Activated CD8-positive, alpha-beta memory T cell treated with anti-CD3 and anti-CD28 coated beads for 48 hours (primary cell): ENCODE measurements around the gene WDR48.

ENCODE experiments used
- DNase-seq, 3 experiments: peaks; one replicate each; pipeline ENCODE4 v3.0.0-alpha.2; 2020; ENCODE audit warnings: low read depth in 2 of 3, low spot score in 2 of 3

Gene WDR48

DNA sequence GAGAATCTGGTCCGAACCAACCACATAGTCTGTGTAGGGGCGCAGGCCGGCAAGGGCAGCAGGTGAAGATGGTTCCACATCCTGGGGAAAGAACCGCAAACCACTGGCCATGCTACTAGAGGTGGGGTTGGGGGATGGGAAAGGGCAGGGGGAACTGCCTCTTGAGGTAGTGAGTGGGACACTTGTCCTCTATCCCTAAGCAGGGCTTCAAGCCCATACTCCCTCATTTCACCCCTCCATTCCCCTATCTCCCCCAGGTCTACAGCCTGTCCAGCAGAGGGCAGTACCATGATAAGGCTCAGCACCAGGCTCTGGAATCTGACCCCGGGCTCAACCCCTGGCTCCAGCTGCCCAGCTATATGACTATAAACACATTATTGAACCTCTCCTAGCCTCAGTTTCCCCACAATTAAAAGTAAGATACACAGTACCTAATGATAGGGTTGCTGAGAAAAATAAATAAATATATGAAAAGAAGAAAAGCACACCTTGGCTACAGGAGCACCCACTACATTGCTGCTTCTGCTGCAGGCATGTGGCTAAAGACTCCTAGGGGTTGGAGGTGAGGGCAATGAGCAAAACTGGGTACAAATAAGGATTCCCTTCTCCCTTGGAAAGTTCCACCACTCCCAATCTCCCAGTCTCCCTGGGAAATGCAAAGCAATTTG lies 49.3 kb downstream of the WDR48 start:
- no peak for DNase-seq

DNA sequence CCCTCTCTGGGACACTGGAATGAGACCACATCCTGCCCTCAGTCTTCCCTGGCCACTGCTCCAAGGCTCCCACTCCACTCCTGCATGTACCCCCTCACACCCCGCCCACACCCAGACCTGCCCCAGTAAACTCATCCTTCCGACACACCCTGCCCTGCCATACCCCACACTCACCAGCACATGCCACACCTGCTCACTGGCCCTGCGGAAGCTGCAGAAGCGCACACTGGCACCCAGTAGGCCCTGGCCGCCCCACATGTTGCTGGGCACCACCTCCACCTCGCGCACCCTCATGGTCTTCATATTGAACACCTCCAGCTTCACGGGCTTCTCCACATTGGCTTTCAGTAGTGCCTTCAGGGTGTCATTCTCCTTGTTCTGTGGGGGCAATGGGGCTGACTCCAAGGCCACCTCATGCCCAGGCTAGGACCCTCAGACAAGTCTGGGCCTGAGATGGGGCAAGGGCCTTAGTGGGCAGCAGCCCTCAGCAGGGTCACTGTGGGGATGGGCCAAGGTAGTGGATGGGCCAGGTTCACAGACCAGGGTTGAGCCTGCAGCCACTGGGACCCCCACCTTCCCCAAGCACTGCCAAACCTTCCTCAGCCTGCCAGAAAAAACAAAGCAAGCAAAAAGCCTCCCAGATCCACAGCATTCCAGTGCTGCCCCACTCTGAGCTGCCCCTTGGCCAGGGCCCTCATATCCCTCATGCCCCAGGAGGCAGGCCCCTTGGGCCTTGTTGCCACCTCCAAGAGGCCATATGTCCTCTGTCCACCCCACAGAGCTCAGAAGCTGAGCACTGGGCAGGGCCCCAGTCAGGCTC lies 50.9 kb downstream of the WDR48 start:
- no peak for DNase-seq

DNA sequence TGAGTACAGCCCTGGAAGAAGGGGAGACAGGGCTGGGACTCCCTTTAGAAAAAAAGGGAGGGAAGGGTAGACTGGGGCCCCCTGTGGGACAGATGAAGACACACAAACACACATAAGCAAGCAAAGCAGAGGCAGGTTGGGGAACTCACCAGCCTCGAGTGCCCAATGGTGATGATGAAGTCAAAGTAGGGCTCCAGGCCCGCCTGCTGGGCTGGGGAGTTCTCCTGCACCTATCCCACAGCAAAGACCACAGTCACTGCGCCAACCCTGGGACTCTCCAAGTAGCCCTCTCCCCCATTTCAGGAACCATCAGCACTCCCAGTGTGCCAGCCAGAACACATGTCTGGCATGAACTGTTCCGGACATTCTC lies 51.5 kb downstream of the WDR48 start:
- no peak for DNase-seq

GRCh38 chr3:39103791-39104552 lies 52.2 kb downstream of the WDR48 start:
- DNase-seq, result no peak

DNA sequence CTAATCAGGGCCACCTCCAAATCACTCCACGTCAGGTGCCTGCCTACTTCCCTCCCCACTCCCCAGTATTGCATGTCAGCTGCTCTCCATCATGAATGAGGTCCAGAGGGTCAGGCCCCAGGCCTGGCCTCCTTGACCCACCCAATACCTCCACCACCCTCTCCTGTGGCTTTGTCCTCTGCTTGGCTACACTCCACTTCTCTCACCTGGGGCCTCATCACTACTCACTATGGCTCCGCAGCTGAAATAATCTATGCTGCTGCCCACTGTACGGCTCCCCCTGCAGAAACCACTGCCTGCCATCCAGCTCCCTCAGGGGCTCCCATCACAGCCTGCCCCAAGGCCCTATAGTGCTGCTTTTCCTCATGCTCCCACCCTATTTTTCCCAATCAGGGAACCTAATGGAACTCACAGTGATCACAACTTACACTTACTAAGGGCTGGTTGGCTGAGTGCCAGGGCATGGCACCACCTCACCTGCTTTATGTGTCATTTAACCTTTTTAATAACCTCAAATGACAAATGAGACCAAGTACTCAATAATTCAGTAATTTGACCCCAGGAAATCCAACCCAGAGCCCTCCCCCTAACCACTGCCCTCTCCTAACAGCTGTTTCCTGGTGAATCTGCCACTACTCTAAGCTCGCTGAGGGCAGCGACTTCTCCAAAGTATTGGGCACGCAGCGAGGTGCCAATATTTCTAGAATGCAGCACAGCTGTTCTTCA lies 53.3 kb downstream of the WDR48 start:
- no peak for DNase-seq

- no peak for DNase-seq
These were observed 53.9 kb downstream of the WDR48 start for GRCh38 chr3:39105687-39106063.

DNA sequence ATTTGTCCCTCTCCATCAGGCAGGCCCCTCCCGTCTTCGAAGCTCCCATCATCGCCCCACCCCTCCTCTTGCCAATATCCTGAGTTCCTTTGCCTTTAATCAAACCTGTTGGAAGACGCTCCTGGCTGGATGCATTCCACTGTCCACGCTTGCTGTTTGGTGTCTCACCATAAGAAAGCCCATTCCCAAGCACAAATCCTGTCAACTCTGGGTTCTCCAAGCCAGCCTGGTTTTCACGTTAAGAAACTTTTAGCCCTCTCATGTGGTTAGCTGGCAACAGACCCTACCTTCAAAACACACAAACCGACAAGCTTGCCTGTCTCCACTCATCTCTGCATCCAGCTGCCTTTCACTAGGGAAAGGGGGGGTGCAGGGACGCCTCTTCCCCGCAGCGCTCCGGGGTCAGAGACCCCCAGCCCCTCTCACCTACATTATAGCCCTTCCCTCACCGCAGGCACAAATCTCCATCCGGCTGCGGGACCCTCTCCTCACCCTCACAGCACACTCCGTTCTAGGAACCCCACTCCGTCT lies 54.5 kb downstream of the WDR48 start:
- no peak for DNase-seq

DNA sequence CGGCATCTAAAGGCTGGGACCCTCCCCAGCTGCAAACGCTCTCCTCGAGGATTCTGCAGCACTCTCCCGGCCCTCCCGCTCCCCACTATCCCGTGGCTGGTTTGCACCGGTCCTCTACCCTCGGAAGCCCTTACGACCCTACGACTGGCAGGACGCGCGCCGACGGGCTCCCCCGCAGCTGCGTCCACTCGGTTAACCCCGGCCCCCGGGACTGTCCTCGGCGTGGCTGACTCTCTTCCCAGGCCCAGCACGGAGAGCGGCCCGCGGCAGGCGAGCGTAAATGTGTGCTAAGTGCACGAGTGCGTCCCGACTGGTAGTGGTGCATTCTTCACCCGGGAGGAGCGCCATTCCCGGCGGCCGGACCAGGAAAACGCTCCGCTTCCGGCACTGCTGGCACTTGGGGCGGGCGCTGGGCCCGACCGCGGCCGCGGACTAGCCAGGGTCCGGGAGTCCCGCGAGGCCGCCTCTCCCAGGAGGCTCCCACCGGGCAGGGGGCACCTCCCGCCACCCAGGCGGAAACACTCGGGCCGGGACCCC lies 55.1 kb downstream of the WDR48 start:
- DNase-seq, result no peak

GRCh38 chr3:39107388-39108199 lies 55.8 kb downstream of the WDR48 start, which contains the start of the genes GORASP1 and TTC21A:
GORASP1 (minus strand) TSS chr3:39107627; CDS start chr3:39107541, 86 bp downstream.
TTC21A (plus strand) TSS chr3:39107680; CDS start chr3:39107838, 158 bp downstream.
- DNase-seq, result peak in 2 of 3 experiments; percentile 40 to 47

GRCh38 chr3:39108200-39108710 lies 56.4 kb downstream of the WDR48 start:
- no peak for DNase-seq

GRCh38 chr3:39109086-39109485 lies 57.3 kb downstream of the WDR48 start:
- no peak for DNase-seq

- no peak for DNase-seq
These were observed 58.3 kb downstream of the WDR48 start for GRCh38 chr3:39110041-39110639.

GRCh38 chr3:39112113-39112512 lies 60.3 kb downstream of the WDR48 start:
- DNase-seq, result no peak

- DNase-seq, result no peak
These were observed 60.7 kb downstream of the WDR48 start for GRCh38 chr3:39112535-39112934.

GRCh38 chr3:39113291-39113690 lies 61.5 kb downstream of the WDR48 start:
- DNase-seq, result no peak

GRCh38 chr3:39114456-39114855 lies 62.6 kb downstream of the WDR48 start:
- DNase-seq, result no peak

DNA sequence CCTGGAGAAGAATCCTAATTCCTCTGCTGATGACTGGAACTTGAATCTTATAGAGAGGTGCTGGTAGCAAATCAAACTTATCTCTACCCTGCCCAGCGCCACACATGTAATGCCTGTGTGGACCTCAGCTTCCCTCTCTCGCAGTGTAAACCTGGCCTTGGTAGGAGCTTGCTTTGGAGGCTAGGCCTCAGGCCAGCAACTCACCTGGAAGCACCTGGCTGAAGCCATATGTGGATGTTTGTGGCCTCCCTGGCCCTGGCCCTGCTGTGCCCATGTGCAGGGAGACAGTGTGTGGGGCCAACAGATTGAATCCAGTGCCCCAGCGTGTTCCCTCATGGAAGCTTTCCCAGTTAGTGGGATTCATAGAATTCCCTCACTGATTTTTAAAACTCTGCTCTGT lies 64.1 kb downstream of the WDR48 start:
- no peak for DNase-seq

GRCh38 chr3:39118079-39118478 lies 66.3 kb downstream of the WDR48 start:
- no peak for DNase-seq
